Effector CD4-positive, alpha-beta T cell (primary cell): Measurements from ENCODE around the gene MAP3K5.
A peak's percentile ranks its signal among the peaks of the same experiment; 100 is the strongest.

ENCODE experiments used
- DNase-seq: peaks from one replicate; pipeline ENCODE4 v3.0.0-alpha.2; 2020

The MAP3K5 gene

DNA sequence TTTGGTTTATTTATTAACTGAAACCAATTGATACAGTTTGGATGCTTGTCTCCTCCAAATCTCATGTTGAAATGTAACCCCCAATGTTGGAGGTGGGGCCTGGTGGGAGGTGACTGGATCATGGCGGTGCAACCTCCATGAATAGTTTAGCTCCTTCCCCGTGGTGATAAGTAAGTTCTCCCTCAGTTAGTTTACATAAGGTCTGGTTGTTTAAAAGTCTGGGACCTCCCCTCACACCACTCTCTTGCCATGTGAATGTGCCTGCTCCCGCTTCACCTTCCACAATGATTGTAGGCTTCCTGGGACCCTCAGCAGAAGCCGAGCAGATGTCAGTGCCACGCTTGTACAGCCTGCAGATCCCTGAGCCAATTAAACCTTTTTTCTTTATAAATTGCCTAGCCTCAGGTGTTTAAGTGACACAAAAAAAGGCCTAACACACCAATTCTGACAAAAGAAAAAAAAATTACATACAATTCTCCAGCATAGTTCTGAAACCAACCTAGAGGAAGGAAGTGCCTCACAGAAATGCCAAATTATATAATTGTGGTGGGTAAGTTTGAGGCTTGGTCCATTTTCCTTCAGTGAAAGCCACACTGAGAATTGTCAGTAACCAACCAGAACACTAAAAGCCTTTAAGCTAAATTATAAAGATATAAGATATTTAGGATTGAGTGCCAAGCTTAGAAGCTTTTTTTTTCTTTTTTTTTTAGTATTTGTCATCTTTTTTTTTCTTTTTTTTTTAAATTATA, 257.1 kb downstream of the MAP3K5 start:
- DNase-seq: no peak

DNA sequence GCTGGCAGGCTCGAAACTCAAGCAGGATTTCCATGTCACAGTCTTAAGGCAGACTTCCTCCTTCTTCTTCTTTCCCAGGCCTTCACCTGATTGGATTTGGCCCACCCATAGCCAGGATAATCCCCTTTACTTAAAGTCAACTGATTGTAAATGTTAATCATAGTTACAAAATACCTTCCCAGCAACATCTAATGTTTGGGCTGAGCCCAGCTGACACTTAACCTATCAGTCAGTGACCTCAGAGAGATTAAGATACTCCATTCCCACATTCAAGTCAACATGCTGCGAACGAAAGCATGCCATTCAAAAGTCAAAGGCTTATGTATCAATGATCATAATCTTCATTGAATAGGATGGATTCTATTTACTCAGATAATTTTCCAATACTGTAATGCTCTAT, 258.0 kb downstream of the MAP3K5 start:
- DNase-seq: no peak

DNA sequence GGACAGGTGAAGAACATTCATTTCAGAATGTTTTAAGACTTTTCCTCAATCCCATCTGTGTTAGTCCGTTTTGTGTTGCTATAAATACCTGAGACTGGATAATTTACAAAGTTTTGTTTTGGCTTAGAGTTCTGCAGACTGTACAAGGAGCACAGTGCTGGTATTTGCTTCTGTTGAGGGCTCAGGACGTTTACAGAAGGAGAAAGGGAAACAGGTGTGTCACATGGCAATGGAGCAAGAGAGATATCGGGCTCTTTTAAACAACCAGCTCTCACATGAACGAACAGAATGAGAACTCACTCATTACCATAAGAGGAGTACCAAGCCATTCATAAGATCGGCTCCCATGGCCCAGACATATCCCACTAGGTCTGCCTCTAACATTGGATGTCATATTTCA, 258.8 kb downstream of the MAP3K5 start:
- no peak for DNase-seq

DNA sequence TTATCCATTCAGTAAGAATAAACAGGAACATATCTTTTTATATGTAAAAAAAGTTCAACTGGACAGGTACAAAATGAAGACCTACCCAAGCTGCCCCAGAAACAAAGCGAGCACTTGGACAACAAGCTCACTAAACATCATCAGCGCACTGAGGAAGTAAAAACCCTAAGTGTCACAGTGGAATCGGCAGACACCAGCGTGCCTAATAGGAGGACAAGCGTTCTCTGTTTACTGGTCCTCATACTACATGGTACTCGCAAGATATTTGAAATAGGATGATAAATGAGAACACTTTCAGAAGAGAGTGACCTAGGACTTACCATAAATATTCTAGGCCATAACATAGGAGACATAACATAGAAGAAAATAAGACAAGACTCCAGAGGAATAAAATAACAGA, 260.2 kb downstream of the MAP3K5 start:
- DNase-seq: no peak

DNA sequence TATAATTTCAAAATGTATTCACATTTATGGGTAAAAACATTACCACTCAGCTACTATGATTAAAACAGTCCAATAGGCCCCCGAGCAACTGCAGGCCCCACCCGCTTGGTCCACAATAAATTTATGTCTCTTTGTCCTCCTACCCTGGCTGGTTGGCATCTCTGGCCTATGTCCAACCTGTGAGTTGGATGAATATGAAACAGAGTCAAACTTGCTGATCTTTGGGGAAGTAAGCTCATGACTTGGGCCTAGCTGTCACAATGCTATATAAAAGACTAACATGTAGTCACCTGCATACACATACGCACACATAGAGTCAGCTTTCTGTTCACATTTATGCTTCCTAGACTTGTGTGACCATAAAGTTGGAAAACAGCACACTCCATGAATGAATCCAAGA, 262.6 kb downstream of the MAP3K5 start:
- DNase-seq: no peak

DNA sequence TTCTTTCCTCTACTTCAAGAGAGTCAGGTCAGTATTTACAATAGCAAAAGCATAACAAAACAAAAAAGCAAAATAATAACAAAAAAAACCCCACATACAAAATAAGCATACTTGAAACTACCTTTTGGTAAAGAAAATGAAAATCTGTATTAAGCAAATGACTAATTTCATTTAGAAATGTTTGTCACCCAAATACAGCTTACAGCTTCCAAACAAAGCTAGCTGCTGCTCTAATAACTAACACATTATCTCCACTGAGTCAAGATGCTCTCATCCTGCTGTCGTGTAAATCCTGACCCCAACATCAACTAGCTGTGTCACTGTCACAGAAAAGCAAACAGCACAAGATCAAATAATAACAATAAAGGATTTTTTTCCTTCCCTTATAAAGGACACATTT, 263.8 kb downstream of the MAP3K5 start:
- DNase-seq: no peak

DNA sequence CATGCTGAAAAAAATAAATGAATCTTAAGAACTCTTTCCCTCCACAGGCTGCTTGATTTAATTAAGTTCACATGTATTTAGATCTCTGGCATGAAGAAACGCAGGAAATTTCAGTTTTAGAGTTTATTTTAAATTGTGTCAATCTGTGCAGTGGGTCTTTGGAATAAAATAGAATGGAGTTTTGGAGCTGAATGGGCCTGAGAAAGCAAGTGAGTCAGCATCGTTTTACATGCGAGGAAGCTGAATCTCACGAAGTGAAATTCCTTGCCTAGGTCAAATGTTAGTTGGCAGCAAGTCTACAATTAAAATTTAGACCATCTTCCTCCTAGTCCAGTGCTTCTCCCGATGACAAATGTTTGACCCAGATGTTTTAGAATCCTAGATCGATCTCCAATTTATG, 264.4 kb downstream of the MAP3K5 start:
- DNase-seq: no peak

DNA sequence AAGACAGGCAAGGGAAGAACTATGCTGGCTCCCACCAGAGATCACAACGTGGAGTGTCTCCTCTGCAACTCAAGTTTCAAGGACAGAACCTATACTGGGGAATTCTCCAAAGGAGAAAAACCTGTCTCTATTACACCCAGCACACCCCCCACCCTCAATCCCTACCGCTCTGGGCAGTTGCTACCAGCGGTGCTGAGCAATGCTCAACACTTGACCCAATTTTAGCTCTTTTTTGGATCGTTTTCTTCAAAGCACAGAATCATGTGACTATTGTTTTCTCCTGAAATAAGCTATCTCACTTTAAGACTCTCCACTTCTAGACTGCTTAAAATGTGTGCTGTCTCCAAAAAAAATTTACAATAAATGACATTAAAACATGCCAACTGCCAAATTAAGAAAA, 265.3 kb downstream of the MAP3K5 start:
- no peak for DNase-seq

DNA sequence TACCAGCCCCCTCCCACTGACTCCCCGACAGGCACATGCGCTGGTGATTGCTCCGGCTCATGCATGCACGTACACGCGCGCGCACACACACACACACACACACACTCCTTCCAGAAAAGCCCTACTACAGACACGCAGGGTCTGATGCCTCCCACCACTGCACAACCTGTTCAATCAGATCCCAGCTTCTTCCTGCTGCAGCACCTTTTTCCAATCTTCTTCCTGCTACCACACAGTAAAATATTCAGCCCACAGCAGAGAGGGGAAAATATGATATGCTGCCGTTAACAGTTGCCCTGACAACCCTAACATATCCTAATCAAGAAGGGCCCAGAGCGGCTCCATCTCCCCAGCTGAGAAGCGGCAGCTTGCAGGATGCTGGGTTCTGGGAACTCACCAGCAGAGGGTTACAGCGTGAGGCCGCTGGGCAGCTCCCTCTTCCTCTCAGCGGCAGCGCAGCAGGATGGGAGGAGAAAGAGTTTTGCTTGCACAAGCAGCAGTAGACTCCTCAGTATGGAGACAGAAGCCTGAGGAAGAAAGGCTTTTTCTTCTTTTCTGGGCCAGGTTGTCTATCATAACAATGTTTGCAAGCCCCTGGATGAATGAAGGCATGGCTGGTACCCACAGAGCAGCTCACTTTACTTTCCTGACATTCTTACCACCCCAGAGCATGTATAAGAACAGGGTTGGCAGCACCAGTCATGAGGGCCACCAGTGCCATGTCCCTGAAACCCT, 265.9 kb downstream of the MAP3K5 start:
- DNase-seq: peak; percentile 4

DNA sequence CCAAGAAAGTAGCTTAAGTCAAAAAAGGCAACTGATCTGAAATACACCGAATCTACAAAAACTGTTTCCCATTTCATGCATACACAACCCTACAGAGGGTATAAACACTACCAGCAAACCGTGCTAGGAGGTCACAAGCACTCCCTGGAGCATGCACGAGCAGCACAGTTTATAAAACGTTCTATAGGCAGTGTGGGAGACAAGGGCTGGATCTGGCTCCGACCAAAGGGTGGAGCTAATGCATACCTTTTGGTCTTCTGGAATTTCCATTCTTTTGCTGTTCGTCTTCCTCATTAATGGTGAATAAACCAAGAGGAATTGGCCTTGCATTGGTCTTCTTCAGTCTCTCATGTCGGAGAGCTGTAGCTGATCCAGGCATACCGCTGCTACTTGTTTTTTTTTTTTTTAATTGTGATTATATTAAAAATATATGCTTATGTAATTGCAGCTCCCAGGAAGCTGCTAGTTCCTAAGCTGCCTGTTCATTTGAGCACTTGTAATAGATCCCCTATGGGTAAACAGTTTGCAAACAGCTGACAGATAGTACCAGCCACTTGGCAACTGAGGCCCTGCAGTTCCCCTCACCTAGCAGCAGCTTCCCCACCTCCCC, 266.6 kb downstream of the MAP3K5 start:
- DNase-seq: no peak

DNA sequence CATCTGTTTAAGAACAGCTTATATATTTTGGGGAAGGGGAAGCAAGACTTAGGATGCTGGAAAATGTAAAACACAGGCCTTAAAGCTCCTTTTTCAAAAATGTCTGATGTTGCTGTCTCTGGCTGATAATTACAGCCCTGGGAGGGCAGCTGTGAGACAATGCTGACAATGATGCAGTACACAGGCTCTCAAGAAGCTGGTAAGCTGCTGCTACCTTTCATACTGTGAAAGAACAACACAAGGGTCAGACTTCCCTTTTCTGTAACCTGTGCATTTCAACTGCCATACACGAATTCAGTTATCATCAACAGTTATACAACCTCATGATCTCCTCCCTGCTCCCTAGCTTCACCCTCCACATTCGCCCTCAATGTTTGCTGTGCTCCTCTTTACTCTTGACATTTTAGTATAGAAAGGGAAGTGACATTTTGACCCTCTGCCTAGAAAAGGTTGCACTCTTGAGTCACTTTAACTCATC, 267.3 kb downstream of the MAP3K5 start:
- DNase-seq: no peak

DNA sequence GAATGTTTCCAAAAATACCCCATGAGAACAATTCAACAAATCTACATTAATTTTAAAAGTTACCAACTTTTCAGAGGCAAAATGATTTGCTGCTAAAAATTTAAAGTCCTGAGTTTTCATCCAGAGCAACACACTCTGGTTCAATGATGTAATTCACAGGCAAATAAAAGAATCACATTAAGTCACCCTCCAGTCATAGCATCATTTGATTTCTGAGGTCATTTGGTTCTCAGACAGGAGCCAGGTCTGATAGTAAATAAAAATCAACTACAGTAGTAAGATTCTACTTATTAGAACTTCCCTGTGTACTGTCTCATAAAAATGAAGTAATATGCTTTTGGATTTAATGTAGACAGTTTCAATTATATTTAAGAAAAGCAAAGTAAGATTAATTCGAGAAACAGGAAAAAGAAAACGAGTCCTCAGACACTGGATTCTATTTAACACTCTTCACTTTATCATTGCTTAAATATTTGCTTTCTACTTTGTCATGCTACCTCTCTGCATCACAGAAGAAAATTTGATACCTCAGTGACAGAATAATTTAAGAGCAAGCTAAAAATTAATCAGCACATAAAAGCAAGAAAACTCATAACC, 267.8 kb downstream of the MAP3K5 start:
- no peak for DNase-seq

DNA sequence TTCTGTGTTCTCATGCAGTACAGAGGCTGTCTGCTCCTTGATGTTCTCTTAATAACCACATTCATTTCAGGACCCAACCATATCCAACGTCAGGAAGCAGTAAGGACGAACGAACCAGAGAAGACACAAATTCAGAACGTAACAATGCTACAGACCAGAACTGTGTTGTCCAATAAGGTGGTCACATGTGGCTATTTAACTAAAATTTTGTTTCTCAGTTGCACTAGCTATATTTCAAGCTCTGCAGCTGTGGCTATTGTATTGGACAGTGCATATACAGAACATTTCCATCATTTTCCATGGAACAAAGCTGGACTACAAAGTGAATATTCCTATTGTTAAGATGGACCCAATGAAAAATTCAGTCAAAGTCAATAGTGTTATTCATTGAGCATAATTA, 269.1 kb downstream of the MAP3K5 start:
- DNase-seq: no peak

DNA sequence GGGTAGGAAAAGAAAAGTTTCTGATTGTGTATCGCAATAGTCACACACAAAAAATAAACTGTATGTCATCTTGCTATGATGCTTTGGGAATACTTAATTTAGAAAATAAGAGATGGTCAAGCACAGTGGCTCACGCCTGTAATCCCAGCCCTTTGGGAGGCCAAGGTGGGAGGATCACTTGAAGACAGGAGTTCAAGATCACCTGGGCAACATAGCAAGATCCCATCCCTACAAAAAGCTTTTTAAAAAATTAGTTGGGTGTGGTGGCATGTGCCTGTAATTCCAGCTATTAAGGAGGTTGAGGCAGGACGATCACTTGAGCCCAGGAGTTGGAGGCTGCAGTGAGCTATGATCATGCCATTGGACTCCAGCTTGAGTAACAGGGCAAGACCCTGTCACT, 269.6 kb downstream of the MAP3K5 start:
- no peak for DNase-seq

DNA sequence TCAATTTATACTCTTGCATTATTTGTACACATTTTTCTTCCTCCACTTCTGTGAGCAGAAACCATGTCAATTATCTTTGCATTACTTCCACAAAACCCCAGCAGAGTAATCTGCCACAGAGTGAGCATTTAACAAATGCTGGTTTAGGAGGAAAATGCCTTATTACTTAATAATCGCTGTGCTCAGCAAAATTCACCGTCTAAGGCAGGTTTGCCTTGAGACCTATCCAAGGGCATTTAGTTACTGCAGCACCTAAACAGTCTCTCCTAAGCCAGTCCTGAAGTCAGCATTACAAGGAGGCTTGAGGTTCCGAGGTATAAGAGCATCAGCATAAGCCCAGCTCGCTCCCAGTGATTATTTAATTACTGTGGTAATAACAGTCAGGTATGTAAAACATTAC, 270.4 kb downstream of the MAP3K5 start:
- no peak for DNase-seq

DNA sequence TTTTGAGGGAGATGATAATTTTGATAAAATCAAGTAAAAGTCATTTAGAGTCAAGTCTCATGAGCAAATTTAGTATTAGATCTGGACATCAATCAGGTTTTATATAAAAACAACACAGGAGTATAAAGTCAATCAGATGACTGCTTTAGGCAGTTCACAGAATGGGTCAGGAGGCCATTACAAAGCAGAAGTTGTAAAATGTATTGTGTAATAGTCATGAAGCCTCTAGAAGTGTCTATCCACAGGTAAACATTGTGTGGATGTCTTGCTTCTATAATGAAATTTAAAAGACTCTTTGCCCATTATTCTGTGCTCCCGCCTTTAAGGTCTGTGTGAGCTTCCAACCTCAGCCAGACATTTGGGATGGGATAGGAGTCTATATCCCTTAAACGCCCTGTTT, 270.9 kb downstream of the MAP3K5 start:
- DNase-seq: no peak

DNA sequence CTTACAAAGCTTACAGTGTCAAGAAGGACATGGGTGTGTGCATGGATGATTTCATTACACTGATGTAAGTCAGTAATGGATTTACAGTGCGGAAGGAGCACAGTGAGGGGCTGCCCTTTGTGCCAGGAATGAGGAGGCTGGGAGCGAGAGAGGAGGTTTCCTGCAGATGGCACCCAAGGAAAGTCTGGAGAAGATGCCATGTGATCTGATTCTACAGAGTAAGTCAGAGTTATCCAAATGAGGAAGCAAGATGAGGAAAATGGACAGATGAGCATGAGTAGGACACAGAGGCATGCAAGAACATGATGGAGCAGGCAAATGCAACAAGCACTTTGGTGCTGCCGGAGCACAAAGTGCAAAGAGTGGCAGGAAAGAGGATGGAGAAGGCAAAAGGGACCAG, 271.8 kb downstream of the MAP3K5 start:
- DNase-seq: no peak

DNA sequence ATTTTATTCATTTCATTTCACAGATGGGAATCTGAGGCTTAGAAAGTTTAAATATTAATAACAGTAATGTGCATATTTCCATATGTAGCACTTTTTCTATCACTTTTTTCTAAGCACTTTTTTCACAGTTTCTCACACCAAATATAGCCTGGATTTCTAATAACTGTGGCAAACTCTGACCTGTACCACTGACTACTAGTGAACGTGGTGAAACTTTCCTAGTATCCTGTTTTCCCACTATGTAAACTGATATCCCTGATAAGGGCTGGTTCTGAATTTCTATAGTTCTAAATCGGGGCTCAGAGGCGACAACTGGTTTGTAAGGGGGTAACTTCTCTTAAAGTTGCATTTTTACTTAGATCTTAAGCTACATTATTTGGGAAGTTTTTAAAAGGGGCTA, 274.7 kb downstream of the MAP3K5 start:
- no peak for DNase-seq

DNA sequence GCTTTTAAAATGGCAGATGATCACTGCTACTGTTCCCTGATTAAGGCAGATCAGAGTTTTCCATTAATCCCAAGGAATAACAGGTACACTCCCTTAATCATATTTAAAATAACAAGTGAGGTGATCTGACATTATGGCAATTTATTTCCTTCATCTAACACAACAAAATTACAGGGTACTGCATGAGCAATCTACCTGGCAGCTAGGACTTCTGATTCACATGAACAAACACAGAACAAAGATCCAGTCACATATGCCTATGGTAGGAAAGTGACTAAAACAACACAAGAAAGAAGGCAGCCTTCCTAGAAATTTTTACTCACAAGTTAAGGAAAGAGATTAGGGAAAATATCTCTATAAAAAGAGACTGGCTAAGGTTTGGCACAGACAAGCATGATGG, 275.3 kb downstream of the MAP3K5 start:
- DNase-seq: no peak

DNA sequence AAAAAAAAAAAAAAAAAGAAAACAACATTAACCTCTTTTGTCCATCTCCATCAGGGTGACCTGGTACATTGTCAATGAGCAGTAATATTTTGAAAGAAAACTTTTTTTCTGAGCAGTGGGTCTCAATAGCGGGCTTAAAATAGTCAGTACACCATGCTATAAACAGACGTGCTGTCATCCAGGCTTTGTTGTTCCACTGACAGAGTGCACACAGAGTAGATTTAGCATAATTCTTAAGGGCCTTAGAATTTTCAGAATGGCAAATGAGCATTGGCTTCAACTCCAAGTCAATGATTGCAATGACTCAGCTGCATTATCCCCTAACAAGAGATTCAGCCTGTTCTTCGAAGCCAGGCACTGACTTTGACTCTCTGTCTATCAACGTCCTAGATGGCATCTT, 277.7 kb downstream of the MAP3K5 start:
- DNase-seq: no peak

DNA sequence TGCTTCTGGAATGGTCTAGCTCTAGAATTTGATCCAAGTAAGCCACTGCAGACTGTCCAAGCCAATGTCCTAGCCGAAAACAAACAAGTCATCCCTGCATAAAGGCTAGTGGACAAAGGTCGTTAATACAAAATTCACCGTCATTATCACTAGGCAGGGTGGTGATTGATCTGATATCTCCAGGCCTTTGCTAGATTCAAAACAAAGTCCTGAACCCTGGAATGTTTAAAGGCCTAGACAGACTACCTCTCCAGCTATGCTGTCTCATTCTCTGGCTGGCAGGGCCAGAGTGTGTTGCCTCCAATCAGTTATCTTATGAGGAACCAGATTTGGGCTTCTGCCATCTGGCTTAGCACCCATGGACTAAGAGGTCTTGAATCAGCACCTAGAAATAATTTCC, 280.4 kb downstream of the MAP3K5 start:
- no peak for DNase-seq

DNA sequence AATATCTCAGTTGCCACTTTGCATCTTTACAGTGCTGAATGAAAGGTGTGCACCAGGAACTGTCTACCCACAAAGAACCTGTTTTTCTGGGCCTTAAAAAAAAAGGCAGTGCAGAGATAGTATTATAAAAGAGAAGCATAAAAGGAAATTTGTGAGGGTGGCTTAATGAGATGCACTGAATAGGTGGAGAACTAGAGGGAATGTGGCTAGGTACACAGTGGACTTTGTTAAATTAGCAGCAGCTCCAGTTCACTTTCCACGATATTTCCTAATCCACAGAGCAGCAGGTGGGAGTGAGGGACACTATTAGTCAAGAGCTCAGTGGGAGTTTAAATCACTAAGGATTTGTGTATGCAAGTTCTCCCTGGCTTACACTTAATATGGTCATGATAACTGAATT, 280.9 kb downstream of the MAP3K5 start:
- DNase-seq: no peak

DNA sequence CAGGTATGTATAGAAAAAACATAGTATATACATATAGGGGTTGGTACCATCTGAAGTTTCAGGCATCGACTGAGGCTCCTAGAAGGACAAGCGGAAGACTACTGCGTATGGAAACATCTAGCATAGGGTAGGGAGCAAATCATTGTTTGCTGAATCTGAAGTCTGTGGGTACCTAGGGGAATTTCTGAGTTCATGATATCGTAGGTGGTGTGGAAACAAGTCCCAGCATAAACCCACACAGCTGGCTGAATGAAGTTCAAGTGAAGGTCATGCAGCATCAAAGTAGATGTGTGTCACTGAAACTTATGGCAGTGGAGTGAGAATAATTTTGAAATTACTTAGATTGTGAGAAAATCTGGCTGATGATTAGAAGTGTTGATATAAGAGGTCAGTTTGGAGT, 281.5 kb downstream of the MAP3K5 start:
- DNase-seq: no peak

DNA sequence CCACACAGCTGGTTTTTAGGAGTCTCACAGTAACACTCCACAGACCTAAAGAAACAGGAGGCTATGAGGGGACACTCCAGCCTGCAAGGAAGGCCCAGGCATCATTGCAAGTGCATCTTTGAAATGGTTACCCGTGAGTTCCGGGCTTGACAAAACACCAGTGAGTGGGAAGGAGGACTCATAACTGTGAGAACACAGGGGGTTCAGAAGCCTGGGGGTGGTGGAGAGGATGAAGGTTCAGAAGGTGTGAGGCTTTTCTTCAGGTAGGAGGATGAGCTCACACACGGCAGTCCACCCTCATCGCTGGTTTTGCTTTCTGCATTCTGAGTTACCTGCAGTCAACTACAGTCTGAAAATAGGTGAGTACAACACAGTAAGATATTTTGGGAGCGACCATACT, 282.0 kb downstream of the MAP3K5 start:
- DNase-seq: no peak
